HG03558 (cell line): ENCODE measurements around the gene SLCO2B1.

ENCODE experiments used
- ATAC-seq: cut with Tn5 transposase; IDR thresholded peaks from one replicate; pipeline ENCODE4 v1.9.1; 2021; ENCODE audit warnings: moderate number of reproducible peaks; ENCODE audit not compliant: unreplicated experiment; ENCODE audit errors: extremely low read depth

Gene SLCO2B1

DNA sequence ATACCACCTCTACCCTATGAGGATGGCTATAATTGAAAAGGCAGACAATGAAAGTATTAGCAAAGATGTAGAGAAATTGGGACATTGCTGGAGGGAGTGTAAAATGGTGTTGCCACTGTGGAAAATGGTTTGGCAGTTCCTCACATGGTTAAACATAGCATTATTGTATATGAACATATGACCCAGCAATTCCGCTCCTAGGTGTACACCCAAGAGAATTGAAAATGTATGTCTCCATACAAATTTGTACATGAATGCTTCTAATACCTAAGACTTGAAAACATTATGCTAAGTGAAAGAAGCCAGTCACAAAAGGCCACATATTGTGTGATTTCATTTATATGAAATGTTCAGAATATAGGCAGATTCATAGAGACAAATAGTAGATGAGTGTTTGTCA, 10.0 kb downstream of the SLCO2B1 start:
- ATAC-seq, result no peak

DNA sequence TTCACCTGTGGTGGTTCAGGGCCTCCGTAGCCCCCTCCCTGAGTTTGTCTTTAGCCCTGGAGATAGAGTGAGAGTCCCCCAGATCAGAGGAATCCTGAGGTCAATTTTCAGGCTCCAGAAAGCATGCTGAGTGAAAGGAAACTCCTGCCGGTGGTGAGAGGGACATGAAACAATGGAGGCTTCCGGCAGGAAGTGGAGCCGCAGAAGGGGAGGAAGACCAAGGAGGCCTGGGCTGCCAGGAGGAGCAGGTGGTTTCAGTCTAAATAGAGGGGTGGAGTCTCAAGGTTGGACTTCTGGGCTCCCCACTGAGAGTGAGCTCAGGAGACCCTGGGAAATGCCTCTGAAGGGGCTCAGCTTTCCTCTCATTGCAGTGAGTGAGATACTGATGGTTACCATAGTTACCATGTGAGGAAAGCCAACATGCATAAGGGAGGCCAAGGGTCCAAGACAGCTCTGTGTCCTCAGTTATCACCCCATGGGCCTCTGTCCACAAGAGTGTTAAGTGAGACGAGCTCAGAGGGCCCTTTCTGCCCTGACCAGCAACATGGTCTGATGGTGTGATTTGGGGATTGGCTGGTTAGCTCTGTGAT, 10.7 kb downstream of the SLCO2B1 start:
- ATAC-seq, result no peak

DNA sequence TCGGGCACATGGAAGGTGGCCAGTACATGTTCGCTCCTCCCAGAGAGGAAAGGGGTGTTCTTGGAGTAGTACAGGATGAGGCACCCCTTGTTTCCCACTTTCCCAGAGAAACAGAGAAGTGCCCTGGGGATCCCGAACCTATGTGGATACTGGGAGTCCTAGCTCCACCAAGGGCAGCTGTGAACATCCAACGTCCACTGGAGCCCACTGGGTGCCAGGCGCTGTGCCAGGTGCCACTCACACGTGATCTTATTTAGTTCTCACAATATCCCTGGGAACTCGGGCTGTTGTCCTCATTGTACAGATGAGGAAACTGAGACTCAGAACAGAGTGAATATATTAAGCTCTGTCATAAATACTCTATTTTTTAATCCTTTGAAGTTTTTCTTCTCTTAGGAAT, 12.0 kb downstream of the SLCO2B1 start:
- no peak for ATAC-seq

DNA sequence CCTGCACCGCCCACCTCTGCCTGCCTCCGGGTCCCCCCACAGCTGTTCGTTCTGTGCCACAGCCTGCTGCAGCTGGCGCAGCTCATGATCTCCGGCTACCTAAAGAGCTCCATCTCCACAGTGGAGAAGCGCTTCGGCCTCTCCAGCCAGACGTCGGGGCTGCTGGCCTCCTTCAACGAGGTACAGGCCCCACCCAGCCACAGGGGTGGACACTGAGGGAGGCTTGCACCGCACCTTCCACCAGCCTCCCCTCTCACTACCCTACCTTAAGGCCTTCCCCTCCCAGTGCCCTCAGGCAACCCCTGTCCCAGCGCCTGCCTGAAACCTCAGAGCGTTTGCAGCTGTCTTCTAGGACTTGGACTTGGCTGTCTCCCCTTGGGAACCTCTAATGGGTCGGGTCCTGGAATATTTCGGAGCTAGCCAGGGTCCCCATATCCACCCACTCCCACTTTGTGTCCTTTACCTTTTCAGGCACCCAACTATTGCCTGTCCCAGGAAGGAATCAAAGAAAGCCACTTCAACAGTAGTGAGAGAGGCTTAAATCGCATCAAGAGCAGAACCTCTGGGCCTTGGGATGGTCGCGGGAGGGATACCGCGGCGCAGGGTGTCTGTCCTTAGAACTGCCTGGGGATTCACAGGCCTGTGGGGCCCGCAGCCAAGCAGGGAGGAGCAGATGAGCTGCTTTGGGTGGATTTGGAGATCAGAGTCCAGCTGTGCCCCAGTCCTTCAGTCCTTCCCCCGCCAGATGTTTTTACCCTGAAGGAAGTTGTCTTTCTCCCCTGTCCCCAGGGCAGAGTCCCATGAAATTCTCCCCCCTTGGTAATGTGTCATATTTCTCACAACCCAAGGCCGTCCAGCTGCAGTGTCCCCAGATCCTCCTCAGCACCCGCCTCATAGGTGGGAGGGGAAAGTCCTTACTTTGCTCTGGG, 13.3 kb downstream of the SLCO2B1 start:
- no peak for ATAC-seq

DNA sequence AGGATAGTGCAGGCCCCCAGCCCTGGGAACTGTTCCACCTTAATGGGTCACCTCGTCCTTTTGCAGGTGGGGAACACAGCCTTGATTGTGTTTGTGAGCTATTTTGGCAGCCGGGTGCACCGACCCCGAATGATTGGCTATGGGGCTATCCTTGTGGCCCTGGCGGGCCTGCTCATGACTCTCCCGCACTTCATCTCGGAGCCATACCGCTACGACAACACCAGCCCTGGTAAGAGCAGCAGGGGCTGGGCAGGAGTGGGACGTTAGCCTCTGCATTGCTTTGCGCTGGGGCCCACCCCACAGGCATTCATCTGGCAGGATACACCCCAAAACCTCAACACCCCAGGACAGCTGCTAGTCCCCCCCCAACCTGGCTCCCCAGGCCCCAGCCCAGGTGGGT, 14.8 kb downstream of the SLCO2B1 start:
- ATAC-seq, result no peak

DNA sequence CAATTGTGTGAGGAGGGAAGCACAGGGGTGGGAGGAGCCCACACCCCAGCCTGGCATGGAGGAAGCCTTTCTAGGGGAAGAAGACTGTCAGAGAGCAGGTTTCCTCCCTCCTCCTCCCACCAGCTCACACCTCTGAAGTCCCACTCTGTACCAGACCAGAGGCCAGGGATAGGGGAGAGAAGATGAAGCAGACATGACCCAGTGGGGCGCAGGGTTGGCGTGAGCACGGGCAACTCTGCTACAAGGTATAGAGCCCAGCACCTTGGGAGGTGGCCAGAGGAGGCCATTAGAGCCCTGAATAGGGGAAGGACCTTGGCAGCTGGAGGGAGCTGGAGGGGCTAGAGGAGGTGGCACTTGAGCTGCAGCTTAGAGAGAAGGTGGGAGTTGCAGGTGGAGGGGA, 15.9 kb downstream of the SLCO2B1 start:
- ATAC-seq, result no peak

DNA sequence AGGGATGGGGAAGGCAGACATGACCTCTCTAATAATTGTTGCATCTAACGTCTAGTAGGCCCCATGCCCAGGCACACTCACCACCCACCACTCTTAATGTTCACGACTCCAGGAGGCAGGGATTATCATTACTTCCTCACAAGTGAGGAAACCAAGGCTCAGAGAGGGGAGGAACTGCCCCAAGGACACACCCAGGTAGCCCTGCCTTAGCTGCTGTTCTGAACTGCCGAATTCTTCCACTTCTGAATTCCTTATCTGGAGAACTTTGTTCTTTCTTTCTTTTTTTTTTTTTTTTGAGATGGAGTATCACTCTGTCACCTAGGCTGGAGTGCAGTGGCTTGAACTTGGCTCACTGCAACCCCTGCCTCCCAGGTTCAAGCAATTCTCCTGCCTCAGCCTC, 16.7 kb downstream of the SLCO2B1 start:
- no peak for ATAC-seq

DNA sequence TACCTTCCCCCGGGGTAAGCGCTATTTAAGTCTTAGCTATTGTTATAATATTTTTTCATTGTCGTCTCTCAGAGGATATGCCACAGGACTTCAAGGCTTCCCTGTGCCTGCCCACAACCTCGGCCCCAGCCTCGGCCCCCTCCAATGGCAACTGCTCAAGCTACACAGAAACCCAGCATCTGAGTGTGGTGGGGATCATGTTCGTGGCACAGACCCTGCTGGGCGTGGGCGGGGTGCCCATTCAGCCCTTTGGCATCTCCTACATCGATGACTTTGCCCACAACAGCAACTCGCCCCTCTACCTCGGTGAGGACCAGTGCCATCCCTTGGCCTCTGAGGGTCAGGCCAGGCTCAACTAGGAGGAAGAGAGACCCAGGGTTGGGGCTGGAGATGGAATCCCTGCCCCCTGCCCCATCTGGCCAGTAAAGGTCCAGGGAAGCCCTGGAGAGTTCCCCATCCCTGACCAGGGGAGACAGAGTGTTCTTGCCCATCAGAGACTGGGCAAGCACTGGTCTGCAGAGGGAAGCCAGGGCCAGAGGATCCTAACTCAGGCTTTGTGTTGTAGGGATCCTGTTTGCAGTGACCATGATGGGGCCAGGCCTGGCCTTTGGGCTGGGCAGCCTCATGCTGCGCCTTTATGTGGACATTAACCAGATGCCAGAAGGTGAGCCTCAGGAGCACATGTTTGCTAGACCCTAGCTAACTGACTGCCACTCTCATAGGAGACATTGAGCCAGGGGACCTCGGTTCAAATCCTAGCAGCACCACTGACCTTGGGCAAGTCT, 18.4 kb downstream of the SLCO2B1 start:
- ATAC-seq, result no peak

DNA sequence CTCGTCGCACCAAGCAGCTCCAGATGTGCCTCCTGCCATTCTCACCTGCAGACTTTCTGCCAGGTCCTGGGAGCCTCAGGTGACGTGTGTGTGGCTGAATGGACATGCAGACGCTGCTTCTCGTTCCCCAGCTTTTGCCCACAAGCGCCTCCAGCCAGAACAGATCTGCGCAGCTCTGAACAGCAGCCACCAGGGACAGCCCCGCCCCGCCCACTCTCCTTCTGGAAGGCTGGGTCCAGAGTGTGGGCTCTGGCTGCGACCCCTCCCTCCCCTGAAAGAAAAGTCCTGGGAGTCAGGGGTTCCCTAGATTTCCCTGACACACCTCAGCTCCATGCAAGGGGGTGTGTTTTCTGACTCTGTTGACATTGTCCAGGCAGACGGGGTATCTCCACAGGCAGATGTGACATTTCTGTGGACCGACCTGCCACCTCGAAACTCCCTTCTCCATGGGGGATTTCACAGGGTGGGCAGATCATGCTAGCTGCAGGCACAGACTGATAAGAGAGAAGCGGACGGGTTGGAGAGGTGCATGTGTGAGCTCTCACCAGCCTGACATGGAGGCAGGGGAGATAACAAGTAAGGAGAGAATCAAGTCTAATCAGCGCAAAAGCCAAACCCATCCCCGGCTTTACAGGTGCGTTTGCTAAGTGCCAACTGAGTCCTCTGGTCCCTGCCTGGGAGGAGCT, 19.8 kb downstream of the SLCO2B1 start:
- ATAC-seq, result no peak

DNA sequence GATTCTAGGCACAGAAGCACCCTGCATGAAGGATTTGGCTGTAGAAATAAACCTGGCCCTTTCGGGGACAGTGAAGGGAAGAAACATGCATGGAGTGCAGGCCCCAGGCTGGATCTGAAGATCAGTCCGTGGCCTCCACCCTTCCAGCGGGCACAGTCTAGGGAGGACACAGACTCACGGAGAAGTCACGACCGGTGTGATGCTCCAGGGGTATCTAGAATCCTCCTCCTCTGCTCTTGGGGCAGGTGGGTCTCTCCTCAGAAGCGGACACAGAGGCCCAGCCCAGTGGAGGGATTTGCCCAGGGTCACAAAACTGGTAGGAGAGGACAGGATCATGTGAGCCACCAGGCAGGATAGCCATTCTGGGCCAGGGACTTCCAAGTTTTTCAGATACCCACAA, 22.4 kb downstream of the SLCO2B1 start:
- no peak for ATAC-seq

DNA sequence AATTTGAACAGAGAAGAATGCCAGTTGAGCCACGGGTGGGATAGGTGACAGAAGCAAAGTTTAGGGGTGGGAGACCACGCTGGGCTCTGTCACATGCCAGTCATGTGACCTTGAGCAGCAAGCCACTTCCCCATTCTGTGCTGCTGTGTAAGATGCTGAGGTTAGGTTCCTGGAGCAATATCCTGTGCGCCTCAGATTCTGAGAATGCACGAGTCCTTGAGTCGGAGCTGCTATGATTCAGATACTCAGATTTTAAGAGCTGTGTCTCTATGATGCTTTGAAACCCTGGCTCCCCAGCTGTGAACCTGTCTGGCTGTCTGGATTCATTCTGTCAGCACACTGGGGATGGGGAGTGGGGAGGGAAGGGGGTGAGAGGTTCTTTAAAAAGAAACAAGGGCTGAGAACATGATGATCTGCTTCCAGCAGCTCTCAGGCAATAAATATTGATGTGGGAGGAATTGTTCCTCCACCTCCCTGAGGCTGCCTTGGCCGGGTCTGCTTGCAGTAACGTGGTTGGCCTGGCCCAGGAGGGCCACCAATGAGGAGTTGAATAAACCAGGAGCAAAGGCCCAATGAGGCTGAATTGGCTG, 24.0 kb downstream of the SLCO2B1 start:
- no peak for ATAC-seq

DNA sequence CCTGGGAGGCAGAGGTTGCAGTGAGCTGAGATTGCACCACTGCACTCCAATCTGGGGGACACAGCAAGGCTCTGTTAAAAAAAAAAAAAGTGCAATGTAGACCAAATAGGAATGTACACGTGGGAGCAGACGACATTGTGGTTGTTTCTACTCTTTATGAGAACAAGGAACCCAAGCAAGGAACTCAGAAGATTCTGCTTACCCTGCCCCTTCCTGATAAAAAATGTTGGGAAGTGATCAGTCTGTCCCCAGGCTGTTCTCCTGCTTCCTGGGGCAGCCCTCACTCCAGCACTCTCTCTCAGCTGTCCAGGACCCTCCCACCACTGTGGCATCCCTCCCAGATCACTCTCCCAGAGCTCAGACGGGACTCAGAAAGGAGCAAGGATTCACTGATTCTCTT, 31.8 kb downstream of the SLCO2B1 start:
- no peak for ATAC-seq

DNA sequence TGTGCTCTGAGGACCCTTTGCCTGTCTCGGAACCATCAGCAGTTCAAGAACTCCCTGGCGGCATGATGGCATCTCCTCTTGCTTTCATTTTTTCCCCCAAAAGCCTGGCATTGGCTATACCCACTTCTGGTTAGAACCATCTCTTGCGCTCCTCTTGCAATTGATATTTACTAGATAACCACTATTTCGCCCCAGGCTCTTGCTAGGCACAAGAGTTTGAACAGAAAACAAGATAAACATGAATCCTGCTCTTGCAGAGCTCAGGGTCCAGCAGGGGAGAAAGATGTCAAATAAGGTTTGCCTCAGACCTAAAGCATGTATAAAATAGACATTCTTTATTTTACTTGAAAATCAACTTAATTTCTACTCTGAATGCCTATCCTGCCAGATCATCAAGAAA, 33.1 kb downstream of the SLCO2B1 start:
- no peak for ATAC-seq

DNA sequence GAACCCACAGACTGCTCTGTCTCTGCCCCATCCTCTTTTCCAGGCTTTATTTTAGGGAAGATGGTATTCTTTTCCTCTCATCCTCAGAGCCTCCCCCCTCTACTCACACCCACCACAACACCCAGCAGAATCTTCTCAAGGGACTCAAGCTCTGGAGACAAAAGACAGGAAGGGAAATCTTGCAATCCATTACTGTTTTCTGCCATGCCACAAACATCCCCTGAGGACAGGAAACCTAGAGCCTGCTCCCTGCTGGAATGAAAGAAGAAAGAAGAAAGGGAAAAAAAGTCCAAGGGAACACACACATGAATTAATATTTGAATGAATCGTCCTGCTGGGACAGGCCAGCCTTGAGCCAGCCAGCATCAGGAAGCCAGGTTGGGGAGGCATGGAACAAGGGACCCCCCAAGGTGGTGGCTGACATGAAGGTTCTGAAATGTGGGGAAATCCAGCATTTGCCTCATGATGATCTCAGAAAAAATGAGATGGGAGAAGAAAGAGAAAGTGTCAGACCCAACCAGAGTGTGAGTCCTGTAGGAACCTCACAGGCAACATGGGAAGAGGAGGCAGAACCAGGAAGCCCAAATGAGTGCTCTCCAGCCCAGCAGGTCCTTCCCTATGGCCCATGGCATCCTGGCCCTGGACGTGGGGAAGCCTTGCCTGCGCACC, 34.0 kb downstream of the SLCO2B1 start:
- ATAC-seq, result no peak

DNA sequence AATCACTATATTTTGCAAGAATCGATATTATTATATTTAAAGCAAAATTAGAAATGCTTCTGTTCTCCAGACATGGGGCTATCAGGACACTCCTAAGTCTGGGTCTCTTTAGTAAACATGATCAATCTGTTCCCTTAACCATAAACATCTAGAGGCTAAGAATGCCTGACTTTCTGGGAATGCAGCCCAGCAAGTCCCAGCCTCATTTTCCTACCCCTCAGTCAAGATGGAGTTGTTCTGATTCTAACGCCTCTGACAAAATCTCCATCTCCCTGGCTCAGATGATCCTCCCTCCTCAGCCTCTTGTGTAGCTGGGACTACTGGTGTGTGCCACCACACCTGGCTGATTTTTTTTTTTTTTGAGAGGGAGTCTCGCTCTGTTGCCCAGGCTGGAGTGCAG, 35.0 kb downstream of the SLCO2B1 start:
- ATAC-seq, result no peak

DNA sequence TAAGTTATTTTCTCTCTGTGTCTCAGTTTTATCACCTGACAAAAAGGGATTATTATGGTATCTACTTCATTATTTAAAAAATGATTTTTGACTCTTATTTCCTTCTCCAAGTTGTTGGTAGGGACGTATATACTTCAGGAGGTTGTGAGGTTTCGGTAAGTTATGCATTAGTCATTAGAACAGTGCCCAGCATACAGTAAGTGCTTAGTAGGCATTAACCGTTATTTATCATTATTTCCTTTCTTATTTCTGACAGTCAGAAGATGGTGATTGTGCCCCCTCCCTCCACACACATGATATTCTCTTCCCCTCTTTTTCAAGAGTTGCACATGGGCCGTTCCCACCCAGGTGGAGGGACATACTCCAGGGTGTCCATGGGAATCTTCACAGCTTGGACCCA, 36.1 kb downstream of the SLCO2B1 start:
- ATAC-seq, result no peak

DNA sequence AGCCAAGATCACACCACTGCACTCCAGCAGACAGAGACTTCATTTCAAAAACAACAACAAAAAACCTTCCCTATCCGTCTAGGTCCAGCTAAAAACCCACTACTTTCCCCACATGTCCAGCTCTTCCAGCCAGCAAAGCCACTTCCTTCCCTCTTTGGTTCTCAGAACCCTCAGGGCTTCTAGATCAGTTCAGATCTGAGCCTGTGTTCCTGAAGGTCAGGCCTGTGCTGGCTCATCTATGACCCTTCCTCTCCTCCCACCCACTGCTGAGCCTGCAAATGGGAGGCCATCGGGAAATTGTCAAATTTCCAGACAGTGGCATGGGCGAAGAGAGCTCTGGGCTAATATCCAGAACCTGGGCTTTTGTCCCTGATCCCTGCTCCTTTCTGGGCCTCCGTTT, 37.8 kb downstream of the SLCO2B1 start:
- no peak for ATAC-seq

DNA sequence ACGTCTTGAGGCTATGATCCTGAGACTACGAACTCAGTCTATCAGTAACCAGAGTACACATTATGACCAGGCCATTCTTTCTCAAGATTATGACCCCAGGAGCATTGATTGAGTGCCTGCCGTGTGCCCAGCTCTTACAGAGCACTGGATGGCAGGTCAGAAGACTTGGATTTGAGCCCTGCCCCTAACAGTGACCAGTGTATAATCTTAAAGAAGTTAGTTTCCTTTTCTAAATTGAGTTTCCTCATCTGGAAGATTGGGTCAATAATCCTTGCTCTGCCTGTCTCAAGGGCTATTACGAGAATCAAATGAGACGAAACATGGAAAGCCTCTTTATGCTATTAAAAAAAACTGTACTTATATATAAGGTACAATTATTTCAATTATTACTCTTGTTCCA, 38.2 kb downstream of the SLCO2B1 start:
- ATAC-seq, result no peak

DNA sequence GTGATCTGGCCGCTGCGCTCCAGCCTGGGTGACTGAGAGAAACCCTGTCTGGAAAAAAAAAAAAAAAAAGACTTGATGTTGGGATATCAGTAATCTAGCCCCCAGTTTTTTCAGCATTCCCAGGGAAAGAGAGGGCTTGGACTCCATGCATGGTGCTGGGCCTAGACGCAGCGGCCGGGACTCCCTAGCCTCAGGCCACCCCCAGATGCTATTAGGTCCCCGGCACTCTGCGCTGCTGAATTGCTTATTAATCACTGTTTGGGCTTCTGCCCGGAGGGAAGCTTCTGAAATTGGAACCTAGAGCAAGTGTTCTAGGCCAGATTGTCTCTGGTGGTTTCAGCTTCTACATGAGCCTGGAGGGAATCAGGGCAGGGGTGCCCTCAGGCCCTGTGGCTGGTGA, 39.0 kb downstream of the SLCO2B1 start:
- no peak for ATAC-seq
